COR-L47 (cell line): ENCODE results near the gene IL1RAPL1.

ENCODE experiments used
- DNase-seq: peaks from one replicate; lab custom pipeline; 2025; lab: John Stamatoyannopoulos, UW

The IL1RAPL1 gene

DNA sequence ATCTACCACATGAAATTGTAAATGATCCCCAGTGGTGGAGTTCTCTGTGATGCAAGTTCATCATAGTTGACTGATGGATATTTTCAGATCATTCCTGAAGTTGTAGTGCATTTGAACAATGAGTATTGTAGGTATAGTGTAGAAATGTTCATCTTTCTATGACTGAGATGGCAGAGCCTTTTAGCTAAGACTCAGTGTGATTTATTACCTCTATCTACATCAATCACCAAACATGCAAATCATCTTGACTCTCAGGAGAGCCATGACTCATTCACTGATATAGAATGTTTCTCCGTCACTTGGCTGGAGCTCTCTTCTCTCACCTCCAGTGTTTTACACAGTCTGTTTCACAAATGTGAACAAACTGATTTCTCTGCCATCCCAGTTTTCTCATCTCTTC, 392.6 kb downstream of the IL1RAPL1 start:
- no peak for DNase-seq

GRCh38 chrX:28981952-28982351, 394.7 kb downstream of the IL1RAPL1 start:
- DNase-seq, result no peak

DNA sequence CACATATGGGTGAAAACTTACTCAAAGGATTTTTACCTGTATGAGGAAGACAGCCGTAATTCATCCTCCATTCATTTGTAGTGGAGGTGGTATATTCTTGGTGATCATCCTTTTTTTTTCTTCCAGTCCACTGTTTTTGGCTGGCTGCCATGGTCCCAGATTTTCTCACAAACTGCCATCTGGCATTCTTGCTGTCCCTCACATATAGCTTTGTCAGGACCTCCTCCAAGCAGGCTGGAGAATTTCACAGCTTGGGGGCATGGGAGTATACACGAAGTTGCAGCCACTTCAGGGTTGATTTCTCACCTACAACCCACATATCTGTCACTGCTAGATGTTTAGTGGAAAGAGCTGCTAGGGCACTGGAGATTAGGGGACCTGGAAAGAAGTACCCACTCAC, 401.0 kb downstream of the IL1RAPL1 start:
- DNase-seq, result peak; percentile 52

DNA sequence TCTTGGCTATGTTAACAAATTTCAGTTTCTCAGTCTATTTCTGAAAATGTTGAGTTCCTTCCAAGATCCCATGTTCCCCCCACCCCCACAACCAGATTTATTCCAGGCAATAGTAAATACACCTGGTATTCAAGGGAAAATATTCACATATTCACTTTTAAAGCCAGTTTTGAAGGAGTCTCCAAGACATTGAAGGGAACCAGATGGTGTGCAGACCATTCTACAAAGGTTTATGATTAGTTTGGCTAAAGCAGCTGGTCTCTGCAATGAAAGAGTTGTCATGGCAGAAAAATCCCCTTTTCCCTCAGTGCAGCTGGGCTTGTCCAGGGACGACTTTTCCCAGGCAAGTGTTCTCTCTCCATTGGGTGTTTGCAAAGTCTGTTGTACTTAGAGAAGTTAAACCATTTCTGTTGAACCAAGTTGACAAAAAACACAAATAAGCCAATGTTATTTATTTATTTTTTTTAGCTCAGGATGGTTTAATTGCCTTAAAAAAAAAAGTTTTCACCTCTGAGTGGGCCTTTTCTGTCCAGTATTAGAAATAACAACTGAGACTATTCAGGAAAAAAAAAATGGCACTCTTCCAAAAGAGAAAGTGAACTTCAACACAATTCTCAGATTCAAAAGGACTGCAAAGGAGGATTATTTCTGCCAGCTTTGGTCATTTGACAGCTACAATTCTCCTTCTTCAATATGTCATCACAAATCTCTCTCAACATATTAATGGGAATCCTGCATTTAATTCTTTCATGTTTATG, 410.6 kb downstream of the IL1RAPL1 start:
- DNase-seq, result no peak

DNA sequence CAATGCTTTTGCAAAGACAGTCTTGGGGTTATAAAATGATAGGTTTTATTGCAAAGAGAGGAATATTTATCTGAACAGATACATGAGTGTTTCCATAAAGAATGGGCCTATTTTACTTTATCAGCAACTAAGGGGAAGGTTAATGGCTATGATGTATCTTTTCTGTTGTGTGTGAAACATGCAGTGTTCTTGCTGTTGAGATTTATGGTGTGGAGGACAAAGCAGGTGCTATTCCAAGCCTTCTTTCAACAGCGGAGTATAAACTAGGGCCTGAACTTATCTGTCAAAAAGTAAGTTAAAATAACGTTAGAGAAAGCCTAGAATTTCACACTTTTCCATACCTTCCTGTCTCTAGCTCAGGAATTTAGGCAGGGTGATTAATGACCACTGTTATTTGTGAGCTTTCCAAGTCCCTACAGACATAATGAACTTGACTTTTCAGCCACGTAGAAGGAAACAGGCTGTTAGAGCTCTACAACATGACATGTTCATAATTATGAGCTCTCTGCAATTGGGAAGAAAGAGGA, 411.4 kb downstream of the IL1RAPL1 start:
- DNase-seq, result no peak

DNA sequence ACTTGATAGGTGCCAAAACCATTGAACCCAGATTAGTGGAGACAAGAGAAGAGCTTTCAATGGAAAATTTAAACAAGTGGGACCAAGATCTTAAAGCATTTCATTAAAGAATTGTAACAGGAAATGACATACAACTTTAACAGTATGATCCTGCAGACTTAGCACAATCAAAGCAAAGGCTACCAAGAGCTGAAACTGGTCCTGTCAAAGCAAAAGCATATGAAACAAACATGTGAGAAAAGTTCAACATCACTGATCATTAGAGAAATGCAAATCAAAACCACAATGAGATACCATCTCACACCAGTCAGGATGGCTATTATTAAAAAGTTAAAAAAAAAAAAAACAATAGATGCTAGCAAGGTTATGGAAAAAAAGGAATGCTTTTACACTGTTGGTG, 425.6 kb downstream of the IL1RAPL1 start:
- no peak for DNase-seq

DNA sequence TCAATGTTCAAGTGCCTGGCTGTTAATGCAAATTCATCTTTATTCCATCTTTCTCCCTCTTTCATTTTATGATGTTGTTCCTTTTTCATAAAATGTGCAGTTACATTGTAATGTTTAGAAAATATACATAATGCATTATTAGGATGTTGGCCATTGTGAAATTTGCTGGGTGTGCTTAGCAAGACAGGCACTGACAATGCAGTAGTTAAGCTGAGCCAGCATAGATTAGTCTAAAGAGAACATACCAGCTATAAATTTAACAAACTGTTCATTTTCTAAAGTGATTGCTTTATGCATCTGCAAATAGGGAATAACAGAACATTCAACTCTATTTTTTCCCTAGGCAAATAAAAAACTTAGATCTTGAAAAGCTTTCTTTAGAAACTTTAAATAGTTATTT, 436.0 kb downstream of the IL1RAPL1 start:
- DNase-seq, result no peak

- DNase-seq, result no peak
Observed at GRCh38 chrX:29024871-29025270, 437.6 kb downstream of the IL1RAPL1 start.

DNA sequence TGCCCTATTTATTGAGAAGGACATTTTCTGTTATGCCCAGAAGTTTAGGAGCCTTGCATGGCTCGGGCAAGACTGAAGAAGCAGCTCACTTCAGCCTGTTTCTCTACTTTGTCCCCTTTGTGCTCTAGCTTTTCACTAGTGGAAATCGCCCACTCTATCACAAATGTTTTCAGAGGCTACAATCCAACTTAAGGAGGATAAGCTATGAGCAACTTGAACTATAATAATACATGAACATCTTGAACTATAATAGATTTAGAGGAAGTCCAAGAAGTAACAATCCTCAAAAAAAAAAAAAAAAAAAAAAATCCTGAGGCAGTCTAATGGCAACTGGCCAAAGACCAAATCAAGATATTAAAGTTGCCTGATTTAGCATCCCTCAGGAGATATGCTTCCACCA, 452.3 kb downstream of the IL1RAPL1 start:
- no peak for DNase-seq

- no peak for DNase-seq
Observed at GRCh38 chrX:29040160-29040559, 452.9 kb downstream of the IL1RAPL1 start.

DNA sequence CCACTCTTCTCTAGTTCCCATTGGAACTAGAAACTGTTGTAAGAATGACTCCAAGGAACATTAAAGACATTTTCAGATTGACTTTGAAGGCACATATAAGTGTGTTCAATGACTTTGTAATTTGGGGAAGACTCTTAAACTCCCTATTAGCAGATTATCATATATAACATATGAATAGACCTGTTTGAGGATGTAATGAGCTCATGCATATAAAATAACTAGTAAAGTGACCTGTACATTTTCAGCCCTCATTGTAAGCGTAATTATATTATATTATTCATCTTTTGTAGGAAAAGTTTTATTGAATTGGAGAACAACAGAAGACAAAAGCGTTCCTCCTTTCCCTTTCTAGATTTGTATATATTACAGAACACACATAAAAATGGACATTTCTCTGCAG, 455.1 kb downstream of the IL1RAPL1 start:
- no peak for DNase-seq

DNA sequence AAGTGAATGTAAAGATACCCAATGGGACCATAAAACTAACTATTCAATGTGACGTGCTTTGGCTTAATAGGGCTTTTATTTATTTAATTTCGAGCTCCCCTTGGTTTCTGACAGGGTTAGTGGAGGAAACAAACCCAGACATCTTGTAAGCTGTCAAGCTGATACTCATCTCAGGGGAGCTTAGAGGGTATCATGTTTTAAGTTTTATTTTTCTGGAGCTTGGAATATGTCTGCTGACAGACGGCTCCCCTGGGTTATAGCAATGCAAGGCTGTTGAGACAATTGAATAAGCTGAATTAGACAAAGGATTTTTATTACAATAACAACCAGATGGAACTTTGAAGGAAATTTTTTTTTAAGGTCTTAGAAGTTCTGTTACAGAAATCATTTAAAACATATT, 456.5 kb downstream of the IL1RAPL1 start:
- no peak for DNase-seq

- no peak for DNase-seq
Observed at GRCh38 chrX:29044423-29045184, 457.4 kb downstream of the IL1RAPL1 start.

- DNase-seq, result no peak
Observed at GRCh38 chrX:29065477-29065876, 478.2 kb downstream of the IL1RAPL1 start.

GRCh38 chrX:29066516-29066915, 479.3 kb downstream of the IL1RAPL1 start:
- no peak for DNase-seq

GRCh38 chrX:29067351-29067750, 480.1 kb downstream of the IL1RAPL1 start:
- DNase-seq, result no peak

- DNase-seq, result no peak
Observed at GRCh38 chrX:29071525-29072320, 484.5 kb downstream of the IL1RAPL1 start.

- DNase-seq, result no peak
Observed at GRCh38 chrX:29082558-29082957, 495.3 kb downstream of the IL1RAPL1 start.

DNA sequence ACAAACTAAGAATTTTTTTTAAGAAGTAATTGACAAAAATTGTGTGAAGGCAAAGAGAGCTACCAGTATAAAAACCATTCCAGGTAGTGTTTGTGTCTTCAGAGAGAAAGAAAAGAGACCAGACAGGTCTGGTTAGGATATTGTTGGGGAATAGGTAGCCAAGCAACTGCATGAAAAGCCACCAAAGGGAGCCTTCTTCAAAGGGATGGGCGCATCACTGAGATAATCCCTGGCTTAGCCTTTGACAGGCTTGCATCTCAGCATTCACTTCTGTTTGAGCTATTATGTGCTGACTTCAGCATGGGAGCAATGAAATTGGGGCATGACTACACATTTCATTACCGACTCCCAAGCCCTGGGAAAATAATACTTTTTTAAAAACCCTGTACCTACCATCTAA, 496.6 kb downstream of the IL1RAPL1 start:
- no peak for DNase-seq

- no peak for DNase-seq
Observed at GRCh38 chrX:29090811-29091210, 503.6 kb downstream of the IL1RAPL1 start.

DNA sequence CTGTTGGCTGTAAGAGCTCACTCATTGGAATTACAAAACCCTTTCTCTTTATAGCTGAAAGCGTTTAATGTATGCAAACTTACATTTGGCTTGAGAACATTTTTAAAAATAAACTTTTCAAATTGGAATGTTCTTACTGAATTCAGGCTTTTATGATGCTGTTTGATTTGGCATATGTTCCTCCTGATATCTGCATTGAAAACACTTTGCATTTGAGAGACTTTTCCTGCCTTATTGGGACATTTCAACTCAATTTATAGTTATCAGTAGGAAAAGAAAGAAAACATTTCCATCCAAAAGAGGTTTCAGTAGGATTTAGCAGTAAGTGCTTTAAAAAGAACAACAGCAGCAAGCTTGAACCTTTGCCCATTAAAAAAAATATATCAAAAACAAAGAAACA, 520.0 kb downstream of the IL1RAPL1 start:
- no peak for DNase-seq

DNA sequence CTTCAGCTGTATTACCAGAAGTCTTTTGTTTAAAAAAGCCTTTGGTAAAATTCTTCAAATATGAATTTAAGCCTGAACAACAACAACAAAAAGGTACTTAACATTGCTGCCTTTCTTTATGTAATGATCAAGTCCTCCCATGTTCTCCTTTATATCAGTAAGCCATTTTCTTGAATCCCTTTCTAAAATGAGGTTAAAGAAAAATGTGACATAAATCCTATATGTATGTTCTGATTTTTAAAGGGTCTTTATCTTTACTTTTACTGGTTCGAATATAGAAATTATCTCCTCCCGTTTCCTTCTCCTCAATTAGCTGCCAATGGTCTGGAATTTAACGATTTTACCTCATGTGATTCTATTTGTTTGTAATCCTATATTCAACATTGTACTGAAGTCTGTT, 522.8 kb downstream of the IL1RAPL1 start:
- DNase-seq, result no peak

- no peak for DNase-seq
Observed at GRCh38 chrX:29113221-29113620, 526.0 kb downstream of the IL1RAPL1 start.
